ENCODE results near the gene MMP2. TPM values are rescaled to one million over a fixed set of nuclear protein-coding genes. Genes with fewer than 3 reads are reported as not detected.

Gene MMP2
- total and polyA plus RNA-seq, 2 of the 8 experiments (the other 6 are each of a cell fraction or from before 2014, with no cell fraction given) = 33.6 to 58.2 TPM

GRCh38 chr16:55542459-55543082 lies 63.6 kb downstream of the MMP2 start:
- FAIRE-seq (no peak), DNase-seq (ENCODE audit: low read depth in 1 of 2, low spot score in 2 of 2) (no peak)
- no peak overlapping the region for H4K5ac ChIP-seq (ENCODE audit: insufficient read length, low read depth, low read length)
- H2AFZ ChIP-seq (ENCODE audit: low read length) = no peak overlapping the region
- no peak overlapping the region for H3K4ac ChIP-seq (replicated peaks; ENCODE audit: insufficient read length, low read depth, low read length)
- H2BK20ac ChIP-seq (ENCODE audit: low read length) = no peak overlapping the region
- no peak overlapping the region for H2BK12ac ChIP-seq (ENCODE audit: low read depth, low read length)
- H3K18ac ChIP-seq (ENCODE audit: extremely low read depth, low read length) = no peak overlapping the region
- H3K9ac ChIP-seq (replicated peaks in 1 of 4; ENCODE audit: extremely low read depth in 1 of 4, low read depth in 3 of 4, low read length in 3 of 4) = no peak overlapping the region
- no peak overlapping the region for H3K14ac ChIP-seq (ENCODE audit: insufficient read length)
- ChIA-PET POLR2A (ENCODE audit: partially characterized antibody) (no interaction called here), CTCF (ENCODE audit: partially characterized antibody) (interaction anchor here (1.2 to 2.9 kb wide), 3 partner anchors 41 to 78 kb away, joined by 3 to 23 read pairs (median 5); no protein-coding TSS in a partner anchor)
- no peak overlapping the region for H4K8ac ChIP-seq (ENCODE audit: extremely low read depth, insufficient read depth, low read length)
- no peak overlapping the region for H2BK15ac ChIP-seq (ENCODE audit: low read length)
- H4K91ac ChIP-seq (replicated peaks; ENCODE audit: insufficient read length, low read length) = no peak overlapping the region
- no peaks in the 10 kb centered on the region for H3K36me3 ChIP-seq (ENCODE audit: control insufficient read depth in 2 of 4, insufficient read depth in 4 of 4, low read length in 3 of 4)
- no peaks in the 10 kb centered on the region for H3K79me1 ChIP-seq (ENCODE audit: low read depth, low read length)
- 100% methylated on average over 1 of the region's 1 CpG; no CpG with 5 or more reads in 1 of the 2 experiments for WGBS, 2 experiments (ENCODE audit: extremely low coverage in 1 of 2, insufficient coverage in 1 of 2, insufficient read length in 1 of 2, insufficient replicate concordance in 2 of 2, low coverage in 1 of 2, low lambda C conversion rate in 2 of 2, missing lambda C conversion rate in 1 of 2)
- no peaks in the 10 kb centered on the region for H3K23me2 ChIP-seq (ENCODE audit: low read depth, low read length)
- no peaks in the 10 kb centered on the region for H4K20me1 ChIP-seq (replicated peaks in 1 of 2; ENCODE audit: control insufficient read depth in 1 of 2, insufficient read depth in 2 of 2, low read length in 2 of 2)
- no peak overlapping the region for H3K4me2 ChIP-seq (ENCODE audit: insufficient read depth in 1 of 2, low read depth in 2 of 2, low read length in 2 of 2)
- H2BK5ac ChIP-seq (ENCODE audit: low read depth, low read length) = no peak overlapping the region
- no peaks in the 10 kb centered on the region for H3K9me3 ChIP-seq (ENCODE audit: insufficient read depth in 2 of 2, low read depth in 1 of 2, low read length in 1 of 2)
- H3K79me2 ChIP-seq (ENCODE audit: control insufficient read depth in 1 of 2, insufficient read depth in 2 of 2, low read length in 2 of 2) = no peaks in the 10 kb centered on the region
- no peaks in the 10 kb centered on the region; a peak in 1 of 7 replicates for H3K27me3 ChIP-seq (replicated peaks in 1 of 4; ENCODE audit: control insufficient read depth in 3 of 4, extremely low read depth in 1 of 4, insufficient read depth in 3 of 4, low read length in 3 of 4)
- H3K4me3 ChIP-seq (ENCODE audit: extremely low read depth in 1 of 4, insufficient read depth in 2 of 4, low read depth in 3 of 4, low read length in 4 of 4) = no peak overlapping the region
- no peak overlapping the region for H3K27ac ChIP-seq (ENCODE audit: low read depth, low read length)
- H3K56ac ChIP-seq (replicated peaks; ENCODE audit: insufficient read length, low read depth, low read length) = no peak overlapping the region
- H3K23ac ChIP-seq (ENCODE audit: insufficient read length) = no peak overlapping the region
- no peak overlapping the region for H2BK120ac ChIP-seq (replicated peaks; ENCODE audit: low read depth, low read length)
- H3K4me1 ChIP-seq (replicated peaks in 1 of 4; ENCODE audit: control insufficient read depth in 3 of 4, insufficient read depth in 4 of 4, low read length in 3 of 4) = no peaks in the 10 kb centered on the region
- no peak overlapping the region for H2AK5ac ChIP-seq (ENCODE audit: low read depth, low read length)
- TF ChIP-seq TBP (IDR thresholded peaks at IDR 0.05; ENCODE audit: low read depth, low read length) (no peak), SP4 (IDR thresholded peaks at IDR 0.05; ENCODE audit: low read length) (no peak), ZNF274 (IDR thresholded peaks at IDR 0.05; ENCODE audit: borderline replicate concordance, extremely low read depth, low read length) (no peak), POLR2A (IDR thresholded peaks at IDR 0.05; ENCODE audit: control extremely low read depth in 1 of 2, low read depth in 2 of 2, low read length in 2 of 2) (no peak), NRF1 (IDR thresholded peaks at IDR 0.05; ENCODE audit: low read depth, low read length) (no peak), CHD2 (IDR thresholded peaks at IDR 0.05; ENCODE audit: low read length) (no peak), EP300 (IDR thresholded peaks at IDR 0.05; ENCODE audit: borderline replicate concordance in 1 of 2, low read depth in 2 of 2, low read length in 2 of 2) (no peak), EGR1 (IDR thresholded peaks at IDR 0.05; ENCODE audit: borderline replicate concordance, low read depth, low read length) (no peak), BACH1 (IDR thresholded peaks at IDR 0.05; ENCODE audit: low read length) (no peak), TAF1 (IDR thresholded peaks at IDR 0.05; ENCODE audit: low read depth, low read length) (no peak), SAP30 (IDR thresholded peaks at IDR 0.05; ENCODE audit: insufficient read depth, insufficient replicate concordance, low read length) (no peak), GABPA (IDR thresholded peaks at IDR 0.05; ENCODE audit: borderline replicate concordance, insufficient read depth, low read length) (no peak)
- TF ChIP-seq, protein P1, sequence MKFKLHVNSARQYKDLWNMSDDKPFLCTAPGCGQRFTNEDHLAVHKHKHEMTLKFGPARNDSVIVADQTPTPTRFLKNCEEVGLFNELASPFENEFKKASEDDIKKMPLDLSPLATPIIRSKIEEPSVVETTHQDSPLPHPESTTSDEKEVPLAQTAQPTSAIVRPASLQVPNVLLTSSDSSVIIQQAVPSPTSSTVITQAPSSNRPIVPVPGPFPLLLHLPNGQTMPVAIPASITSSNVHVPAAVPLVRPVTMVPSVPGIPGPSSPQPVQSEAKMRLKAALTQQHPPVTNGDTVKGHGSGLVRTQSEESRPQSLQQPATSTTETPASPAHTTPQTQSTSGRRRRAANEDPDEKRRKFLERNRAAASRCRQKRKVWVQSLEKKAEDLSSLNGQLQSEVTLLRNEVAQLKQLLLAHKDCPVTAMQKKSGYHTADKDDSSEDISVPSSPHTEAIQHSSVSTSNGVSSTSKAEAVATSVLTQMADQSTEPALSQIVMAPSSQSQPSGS (IDR thresholded peaks at IDR 0.05; ENCODE audit: low read length) = no peak
